Aortic smooth muscle cell (primary cell): ENCODE results near the gene ZNF320. TPM values are rescaled to one million over a fixed set of nuclear protein-coding genes. Genes with fewer than 3 reads are reported as not detected.

Experiments used
- total RNA-seq: library from RNA; depleted of rRNA; stranded (reverse); fragments of >200 nt; gene quantifications from 2 replicates; pipeline ENCODE4 v1.2.3, GENCODE V29; 2014

Gene ZNF320
- 7.7 and 9.7 TPM in 2 replicates for total RNA-seq

DNA sequence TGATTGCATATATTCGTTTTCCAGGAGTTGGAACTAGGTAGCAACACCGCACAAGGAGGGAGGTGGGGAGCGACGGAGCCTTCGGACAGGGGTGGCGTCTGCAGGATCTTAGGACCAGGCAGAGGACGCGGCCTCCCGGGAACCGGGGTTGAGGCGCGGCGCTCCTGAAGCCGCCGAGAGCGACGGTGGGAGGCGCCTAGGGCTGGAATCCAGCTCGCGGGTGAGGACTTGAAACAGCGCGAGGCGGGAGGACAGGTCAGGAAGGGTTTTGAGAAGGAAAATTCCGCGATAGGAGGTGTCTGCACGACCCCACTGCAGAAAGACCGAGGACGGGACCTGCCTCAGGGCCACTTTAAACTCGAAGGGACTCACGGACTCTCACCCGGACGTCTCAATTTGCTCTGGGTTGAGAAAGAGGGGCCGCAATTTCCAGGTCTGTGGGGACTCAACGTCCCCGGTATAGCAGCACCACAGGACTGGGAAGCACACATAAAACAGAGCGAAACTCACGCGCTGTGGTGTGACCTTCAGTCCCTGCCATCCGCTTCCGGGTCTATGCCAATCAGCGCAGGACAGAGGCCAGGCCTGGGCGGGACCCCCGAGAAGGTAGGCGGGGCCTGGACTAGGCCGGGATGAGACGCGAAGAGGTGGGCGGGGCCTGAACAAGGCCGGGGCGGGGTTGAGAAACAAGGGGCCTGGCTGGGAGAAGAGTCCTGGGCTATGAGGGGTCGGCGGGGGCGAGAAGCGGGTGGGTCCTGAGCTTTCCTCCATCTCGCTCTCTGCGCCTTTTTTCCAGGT, at the start of gene ZNF320:
Gene ZNF320, minus strand, starts transcription at position 498 of the 798 bp plus-strand sequence. CDS start 7,380 bp downstream, outside the sequence.

DNA sequence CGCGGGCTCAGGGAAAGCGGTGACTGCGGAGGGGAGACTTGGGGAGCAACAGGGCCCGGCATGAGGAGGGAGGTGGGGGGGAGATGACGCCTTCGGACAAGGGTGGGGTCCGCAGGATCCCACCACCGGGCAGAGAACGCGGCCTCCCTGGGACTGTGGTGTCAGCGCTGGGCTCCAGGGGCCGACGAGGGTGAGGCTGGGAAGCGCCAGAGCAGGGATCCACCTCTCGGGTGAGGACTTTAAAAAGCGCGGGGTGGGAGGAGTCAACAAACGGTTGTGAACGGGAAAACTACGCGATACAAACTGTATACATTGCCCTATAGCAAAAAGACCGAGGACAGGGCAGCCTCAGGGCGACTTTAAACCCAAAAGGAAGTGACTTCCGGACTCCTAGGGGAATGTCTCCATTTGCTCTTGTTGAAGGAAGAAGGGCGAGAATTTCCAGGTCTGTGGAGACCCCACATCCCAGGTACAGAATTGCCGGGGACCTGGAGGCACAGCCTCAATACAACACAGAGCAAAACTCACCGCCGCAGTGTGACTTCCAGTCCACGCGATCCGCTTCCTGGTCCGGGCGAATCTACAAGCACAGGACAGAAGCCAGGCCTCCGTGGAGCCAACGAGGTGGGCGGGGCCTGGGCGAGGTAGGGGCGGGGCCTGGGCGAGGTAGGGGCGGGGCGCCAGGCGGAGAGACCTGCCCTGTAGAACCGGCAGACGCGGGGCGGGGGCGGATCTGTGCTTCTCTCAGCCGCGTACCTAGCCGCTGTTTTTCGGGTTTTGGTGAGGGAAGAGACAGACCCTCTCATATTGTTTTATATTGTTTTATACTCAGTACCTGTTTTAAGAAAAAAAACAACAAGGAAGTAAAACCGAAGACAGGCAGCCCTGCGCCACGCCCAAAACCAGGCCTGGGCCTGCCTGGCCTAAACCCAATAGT, 25.7 kb upstream of the ZNF320 start, which contains the start of gene ZNF888:
Gene ZNF888, minus strand, starts transcription at position 588 of the 937 bp plus-strand sequence. CDS start 5,555 bp downstream, outside the sequence.

DNA sequence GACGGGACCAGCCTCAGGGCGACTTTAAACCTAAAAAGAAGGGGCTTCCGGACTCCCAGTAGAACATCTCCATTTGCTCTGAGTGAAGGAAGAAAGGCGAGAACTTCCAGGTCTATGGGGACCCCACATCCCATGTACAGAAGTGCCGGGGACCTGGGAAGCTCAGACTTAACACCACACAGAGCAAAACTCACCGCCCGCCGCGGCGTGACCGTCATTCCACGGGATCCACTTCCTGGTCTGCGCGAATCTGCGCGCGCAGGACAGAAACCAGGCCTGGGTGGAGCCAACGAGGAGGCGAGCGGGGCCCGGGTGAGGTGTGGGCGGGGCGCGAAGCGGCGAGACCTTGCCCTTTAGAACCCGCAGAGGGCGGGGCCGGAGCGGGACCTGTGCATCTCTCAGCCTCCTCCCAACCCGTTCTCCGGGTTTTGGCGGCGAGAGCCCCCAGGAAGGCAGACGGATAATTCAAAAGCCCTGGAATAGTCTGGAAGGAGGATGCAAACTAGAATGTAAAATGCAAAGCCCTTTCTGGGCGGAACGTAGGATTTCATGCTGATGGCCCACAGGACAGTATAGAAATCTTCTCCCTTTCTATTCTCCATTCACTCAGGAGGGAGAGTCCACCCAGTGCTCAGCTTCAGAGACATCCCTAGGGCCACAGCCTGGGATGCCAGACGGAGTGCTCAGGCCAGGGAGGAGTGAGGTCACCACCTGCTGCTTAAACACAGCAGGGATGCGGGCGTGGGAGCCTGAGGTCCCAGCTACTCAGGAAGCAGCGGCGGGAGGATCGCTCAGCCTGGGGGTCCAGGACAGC, 39.9 kb downstream of the ZNF320 start, which contains the start of gene ZNF468:
Gene ZNF468, minus strand, starts transcription at position 242 of the 814 bp plus-strand sequence. CDS start 3,347 bp downstream, outside the sequence.

Other genes with a start within 250 kb of the ZNF320 start
- gene ZNF611, start 162.6 kb downstream of the ZNF320 start, total RNA-seq: 11.3 and 11.6 TPM in 2 replicates
- 2.2 and 2.6 TPM in 2 replicates for gene ZNF600, start 110.8 kb downstream of the ZNF320 start, total RNA-seq
- gene ZNF28, start 76.0 kb downstream of the ZNF320 start, total RNA-seq: 12.2 and 16.2 TPM in 2 replicates
- 14.8 and 21.0 TPM in 2 replicates for gene ZNF468, start 40.0 kb downstream of the ZNF320 start, total RNA-seq
- 3.5 and 5.2 TPM in 2 replicates for gene ZNF888, start 25.8 kb upstream of the ZNF320 start, total RNA-seq
- 7.2 and 9.8 TPM in 2 replicates for gene ZNF816, start 65.2 kb upstream of the ZNF320 start, total RNA-seq
- gene ERVV-1, start 116.3 kb upstream of the ZNF320 start, total RNA-seq: not detected in 2 replicates
- gene ERVV-2, start 147.1 kb upstream of the ZNF320 start, total RNA-seq: not detected in 2 replicates
- 21.3 and 23.1 TPM in 2 replicates for gene ZNF160, start 205.8 kb upstream of the ZNF320 start, total RNA-seq
- gene ZNF415, start 235.3 kb upstream of the ZNF320 start, total RNA-seq: 12.7 and 12.9 TPM in 2 replicates